Fibroblast of villous mesenchyme (primary cell): ENCODE results near the gene DIDO1. TPM values are rescaled to one million over a fixed set of nuclear protein-coding genes. Genes with fewer than 3 reads are reported as not detected.

Experiments used
- DNase-seq: peaks from one replicate; pipeline ENCODE4 v3.0.0-alpha.2; 2010; ENCODE audit warnings: low read depth
- H3K4me3 ChIP-seq: 2 replicates; pipeline ENCODE4 v1.5.1; 2011; ENCODE audit warnings: low read depth, mild to moderate bottlenecking, low read length
- total RNA-seq: library from RNA; depleted of rRNA; stranded (reverse); fragments of >200 nt; gene quantifications from 2 replicates; pipeline ENCODE4 v1.2.3, GENCODE V29; 2012
- TF ChIP-seq, protein P1 (sequence below): IDR thresholded peaks from 2 replicates; pipeline ENCODE4 v1.5.1; 2012; ENCODE audit warnings: low read depth, mild to moderate bottlenecking, low read length; ENCODE audit not compliant: insufficient read depth

DIDO1 gene
- total RNA-seq, 1 donor, result 47.5 TPM

DNA sequence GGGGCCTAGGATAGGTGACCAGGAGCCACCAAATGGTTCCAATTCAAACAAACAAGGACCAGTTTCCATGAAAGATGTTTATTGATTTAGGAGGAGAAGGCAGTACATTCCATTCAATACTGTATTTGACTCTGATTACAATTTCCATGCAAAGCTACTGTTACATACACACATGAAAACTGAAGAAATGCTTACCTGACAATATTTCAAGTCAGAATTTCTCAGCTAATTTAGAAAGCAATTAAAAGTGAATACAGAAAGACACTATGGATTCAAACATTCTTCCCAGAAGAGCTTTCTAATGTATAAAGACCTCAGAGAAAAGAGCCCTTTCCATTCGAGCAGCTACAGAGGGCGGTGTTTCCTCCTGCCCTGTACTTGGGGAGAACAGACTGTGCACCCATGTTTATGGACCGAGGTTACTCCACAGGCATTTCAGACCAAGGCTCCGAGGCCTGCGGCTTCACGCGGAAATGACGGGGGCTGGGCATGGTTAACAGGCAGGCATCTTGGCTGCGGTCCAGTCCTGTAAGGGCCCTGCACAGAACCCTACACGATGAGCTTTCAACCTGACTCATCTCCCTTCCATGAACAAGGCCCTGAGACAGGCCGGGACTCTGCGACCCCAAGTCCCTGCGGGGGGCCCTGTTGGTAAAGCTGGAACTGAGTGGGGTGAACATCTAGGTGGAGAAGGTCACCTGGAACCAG, 39.0 kb downstream of the DIDO1 start:
- DNase-seq, result peak; percentile 98
- no peak overlapping the region for H3K4me3 ChIP-seq
- TF ChIP-seq, protein P1, sequence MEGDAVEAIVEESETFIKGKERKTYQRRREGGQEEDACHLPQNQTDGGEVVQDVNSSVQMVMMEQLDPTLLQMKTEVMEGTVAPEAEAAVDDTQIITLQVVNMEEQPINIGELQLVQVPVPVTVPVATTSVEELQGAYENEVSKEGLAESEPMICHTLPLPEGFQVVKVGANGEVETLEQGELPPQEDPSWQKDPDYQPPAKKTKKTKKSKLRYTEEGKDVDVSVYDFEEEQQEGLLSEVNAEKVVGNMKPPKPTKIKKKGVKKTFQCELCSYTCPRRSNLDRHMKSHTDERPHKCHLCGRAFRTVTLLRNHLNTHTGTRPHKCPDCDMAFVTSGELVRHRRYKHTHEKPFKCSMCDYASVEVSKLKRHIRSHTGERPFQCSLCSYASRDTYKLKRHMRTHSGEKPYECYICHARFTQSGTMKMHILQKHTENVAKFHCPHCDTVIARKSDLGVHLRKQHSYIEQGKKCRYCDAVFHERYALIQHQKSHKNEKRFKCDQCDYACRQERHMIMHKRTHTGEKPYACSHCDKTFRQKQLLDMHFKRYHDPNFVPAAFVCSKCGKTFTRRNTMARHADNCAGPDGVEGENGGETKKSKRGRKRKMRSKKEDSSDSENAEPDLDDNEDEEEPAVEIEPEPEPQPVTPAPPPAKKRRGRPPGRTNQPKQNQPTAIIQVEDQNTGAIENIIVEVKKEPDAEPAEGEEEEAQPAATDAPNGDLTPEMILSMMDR, result peak; percentile 40

DNA sequence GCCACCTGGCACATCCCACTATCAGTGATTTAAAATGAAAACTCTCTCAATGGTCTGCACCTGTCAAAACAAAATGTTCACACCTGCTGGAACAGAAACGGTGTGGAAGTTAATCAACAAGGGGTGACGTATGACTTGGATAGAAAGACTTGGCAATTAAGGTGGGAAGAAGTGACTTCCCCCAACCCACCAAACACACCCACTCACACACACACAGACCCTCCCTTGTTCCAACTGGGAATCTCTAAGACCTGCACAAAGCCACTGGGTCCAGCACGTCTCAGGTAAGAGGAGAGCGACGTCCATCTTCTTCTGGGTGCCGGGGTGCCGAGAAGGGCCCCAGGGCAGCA, 39.6 kb downstream of the DIDO1 start:
- DNase-seq, result no peak
- H3K4me3 ChIP-seq, result no peak overlapping the region
- TF ChIP-seq, protein P1, result no peak

DNA sequence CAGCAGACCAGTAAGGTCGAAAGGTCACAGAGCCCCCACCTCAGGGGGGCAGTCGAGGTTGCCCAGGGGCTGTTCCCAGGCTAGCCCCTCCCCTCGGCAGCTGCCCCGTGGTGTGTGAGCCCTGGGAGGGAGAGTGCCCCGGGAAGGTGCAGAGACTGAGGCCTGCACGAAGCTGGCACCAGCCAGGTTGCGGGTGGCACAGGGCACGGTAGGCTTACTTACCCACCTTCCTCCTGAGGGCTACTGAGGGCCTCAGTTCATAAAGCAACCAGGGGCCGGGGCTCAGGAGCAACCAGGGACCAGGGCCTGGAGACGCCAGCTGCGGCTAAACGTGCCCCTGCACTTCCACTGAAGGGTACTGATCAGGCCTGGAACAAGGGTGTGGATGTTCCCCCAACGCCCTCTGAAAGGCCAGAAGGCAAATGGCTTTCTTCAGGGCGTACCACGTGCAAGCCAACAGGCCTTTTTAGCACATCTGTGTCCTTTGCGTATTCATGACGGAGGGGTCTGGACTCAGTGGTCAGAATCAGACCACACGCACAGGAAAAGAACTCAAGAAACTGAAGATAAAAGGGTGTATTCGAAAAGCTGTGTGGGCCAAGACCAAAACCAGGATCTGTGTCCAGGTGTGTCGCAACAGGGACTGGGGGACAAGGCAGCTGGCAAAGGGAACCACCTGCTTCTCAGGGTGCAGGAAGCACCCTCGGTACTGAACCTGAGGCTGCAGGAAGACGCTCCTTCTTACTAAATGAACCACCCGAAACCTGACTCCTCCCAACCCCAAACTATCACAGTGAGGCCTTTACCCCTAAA, 40.2 kb downstream of the DIDO1 start:
- no peak overlapping the region for H3K4me3 ChIP-seq
- peak; percentile 20 for DNase-seq
- TF ChIP-seq, protein P1, result no peak

DNA sequence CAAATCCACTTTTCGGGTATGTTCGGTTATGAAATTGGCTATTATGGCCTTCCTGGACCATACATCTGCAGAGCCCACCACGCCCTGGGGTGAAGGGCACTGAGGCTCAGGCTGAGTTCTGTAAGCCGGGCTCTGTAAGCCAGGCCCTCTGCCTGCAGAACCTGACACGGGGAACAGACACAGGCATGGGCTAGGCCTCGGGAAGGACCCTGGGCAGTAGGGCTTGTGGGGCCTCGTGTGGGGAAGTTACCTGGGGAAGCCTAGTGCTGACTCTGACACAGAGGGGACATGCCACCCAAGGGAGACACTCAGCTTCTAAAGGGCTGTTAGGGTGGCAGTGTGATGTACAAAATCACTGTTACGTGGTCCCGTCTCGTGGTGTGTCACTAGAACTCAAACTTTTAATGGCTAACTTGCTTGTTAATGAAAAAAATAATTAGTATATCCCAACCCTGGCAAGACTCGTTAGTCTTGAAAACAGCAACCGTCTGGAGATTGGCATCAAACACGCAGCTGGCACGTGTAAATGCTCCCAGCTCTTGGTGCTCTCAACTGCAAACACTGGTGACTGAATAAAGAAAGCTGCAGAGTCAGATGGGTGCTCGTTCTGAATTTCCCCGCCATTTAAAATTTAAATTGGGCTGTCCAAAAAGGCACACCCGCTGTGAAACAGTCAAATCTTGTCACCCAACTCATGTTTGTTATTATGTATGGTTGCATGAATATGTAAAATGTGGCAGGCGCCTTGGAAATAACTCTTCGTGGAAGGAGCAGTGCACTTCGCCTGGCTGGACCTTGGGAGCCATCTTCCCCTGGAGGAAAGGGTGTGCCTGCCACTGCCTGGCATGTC, 41.0 kb downstream of the DIDO1 start:
- TF ChIP-seq, protein P1, result no peak
- no peak for DNase-seq
- no peak overlapping the region for H3K4me3 ChIP-seq

DNA sequence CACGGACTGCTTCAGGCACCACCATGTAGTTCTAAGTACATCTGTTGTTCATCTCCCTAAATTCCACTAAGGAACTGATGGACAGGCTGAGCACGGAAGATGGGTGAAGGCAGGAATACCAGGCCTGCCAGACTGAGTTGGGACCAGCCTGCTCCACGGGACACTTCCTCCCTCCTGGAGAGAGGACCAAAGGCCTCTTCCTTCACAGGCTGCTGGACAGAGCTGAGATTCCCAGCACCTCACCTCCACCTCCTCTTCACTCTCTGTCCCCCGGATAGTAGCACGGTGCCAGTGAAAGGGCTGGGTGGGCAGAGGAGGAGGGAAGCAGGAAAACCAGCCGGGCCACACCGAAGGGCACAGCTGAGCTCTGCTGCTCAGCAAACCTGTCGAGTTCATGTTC, 41.7 kb downstream of the DIDO1 start:
- no peak for DNase-seq
- TF ChIP-seq, protein P1, result no peak
- no peak overlapping the region for H3K4me3 ChIP-seq

DNA sequence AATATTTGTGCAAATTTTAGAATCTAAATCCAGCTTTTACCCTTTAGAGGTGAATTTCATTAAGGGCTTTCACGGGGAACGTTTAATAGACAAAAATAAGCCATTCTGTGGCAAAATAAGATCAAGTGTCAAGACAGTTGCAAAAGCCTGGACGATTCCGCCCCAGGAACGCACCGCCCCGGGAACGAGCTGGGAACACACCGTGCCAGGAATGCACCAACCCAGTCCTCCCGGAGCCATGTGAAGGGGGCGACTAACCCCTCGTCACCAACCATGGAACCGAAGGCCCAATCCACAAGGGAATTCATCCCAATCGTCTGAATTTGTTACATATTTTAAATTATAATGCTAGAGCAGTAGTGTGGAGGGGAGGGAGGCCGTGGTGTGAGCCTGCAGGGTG, 43.9 kb downstream of the DIDO1 start:
- H3K4me3 ChIP-seq, result no peak overlapping the region
- TF ChIP-seq, protein P1, result no peak
- no peak for DNase-seq
